ENCODE data around the gene ATP13A2. TPM values are rescaled to one million over a fixed set of nuclear protein-coding genes. Genes with fewer than 3 reads are reported as not detected.
"Not testable (repeated sequence)": the region's sequence is repeated elsewhere in the genome, so short reads cannot be mapped to it uniquely, and the experiment has no call there.

Gene ATP13A2
- total RNA-seq, 1 donor from 2014 or later = 30.3 TPM

DNA sequence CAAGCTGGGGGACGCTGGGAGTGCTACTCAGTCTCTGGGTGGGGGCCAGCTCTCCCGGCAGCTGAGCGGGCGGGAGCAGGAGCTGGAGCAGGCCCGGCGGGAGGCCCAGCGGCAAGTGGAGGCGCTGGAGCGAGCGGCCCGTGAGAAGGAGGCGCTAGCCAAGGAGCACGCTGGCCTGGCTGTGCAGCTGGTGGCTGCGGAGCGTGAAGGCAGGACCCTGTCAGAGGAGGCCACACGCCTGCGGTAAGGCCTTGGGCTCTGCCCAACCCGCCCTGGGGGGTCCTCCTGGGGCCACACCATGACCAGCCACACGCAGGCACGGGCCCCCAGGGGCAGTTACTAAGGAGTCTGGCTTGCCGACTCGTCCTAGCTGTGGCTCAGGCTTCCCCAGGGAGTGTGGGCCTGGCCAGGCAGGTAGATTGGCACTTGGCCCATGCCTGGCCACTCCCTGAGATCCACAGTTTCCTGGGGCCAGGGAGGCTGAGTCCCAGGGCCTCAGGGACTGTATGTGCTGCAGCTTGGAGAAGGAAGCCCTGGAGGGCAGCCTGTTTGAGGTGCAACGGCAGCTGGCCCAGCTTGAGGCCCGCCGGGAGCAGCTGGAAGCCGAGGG, 63.3 kb downstream of the ATP13A2 start:
- DNase-seq (ENCODE audit: low read depth) (peak; percentile 90), FAIRE-seq (peak; percentile 100)
- H3K4me3 ChIP-seq (ENCODE audit: low read depth, low read length); H3K27me3 ChIP-seq (ENCODE audit: control insufficient read depth, insufficient read depth, low read length): not testable (repeated sequence)
- H3K36me3 ChIP-seq (ENCODE audit: control insufficient read depth, insufficient read depth, low read length) = peaks cover 11% of the 10 kb centered on the region

DNA sequence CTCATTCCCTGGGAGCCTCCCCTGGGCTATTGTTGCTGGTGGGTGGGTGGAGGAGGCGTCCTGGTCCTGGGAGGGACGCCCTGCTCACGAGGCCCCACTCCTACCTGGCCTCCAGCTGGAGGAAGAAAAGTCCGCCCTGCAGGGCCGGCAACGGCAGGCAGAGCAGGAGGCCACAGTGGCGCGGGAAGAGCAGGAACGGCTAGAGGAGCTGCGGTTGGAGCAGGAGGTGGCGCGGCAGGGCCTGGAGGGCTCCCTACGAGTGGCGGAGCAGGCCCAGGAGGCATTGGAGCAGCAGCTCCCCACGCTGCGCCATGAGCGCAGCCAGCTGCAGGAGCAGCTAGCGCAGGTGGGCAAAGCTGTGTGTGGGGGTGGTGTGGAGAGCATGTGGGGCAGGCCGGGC, 65.1 kb downstream of the ATP13A2 start:
- TF ChIP-seq, protein P1, sequence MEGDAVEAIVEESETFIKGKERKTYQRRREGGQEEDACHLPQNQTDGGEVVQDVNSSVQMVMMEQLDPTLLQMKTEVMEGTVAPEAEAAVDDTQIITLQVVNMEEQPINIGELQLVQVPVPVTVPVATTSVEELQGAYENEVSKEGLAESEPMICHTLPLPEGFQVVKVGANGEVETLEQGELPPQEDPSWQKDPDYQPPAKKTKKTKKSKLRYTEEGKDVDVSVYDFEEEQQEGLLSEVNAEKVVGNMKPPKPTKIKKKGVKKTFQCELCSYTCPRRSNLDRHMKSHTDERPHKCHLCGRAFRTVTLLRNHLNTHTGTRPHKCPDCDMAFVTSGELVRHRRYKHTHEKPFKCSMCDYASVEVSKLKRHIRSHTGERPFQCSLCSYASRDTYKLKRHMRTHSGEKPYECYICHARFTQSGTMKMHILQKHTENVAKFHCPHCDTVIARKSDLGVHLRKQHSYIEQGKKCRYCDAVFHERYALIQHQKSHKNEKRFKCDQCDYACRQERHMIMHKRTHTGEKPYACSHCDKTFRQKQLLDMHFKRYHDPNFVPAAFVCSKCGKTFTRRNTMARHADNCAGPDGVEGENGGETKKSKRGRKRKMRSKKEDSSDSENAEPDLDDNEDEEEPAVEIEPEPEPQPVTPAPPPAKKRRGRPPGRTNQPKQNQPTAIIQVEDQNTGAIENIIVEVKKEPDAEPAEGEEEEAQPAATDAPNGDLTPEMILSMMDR (IDR thresholded peaks at IDR 0.05; ENCODE audit: insufficient read depth, low read length, severe bottlenecking) = no peak
- FAIRE-seq = no peak
- H3K36me3 ChIP-seq (ENCODE audit: control insufficient read depth, insufficient read depth, low read length) = peaks cover 11% of the 10 kb centered on the region
- H3K4me3 ChIP-seq (ENCODE audit: low read depth, low read length) = no peak overlapping the region
- H3K27me3 ChIP-seq (ENCODE audit: control insufficient read depth, insufficient read depth, low read length) = no peaks in the 10 kb centered on the region
- DNase-seq (ENCODE audit: low read depth) = no peak

DNA sequence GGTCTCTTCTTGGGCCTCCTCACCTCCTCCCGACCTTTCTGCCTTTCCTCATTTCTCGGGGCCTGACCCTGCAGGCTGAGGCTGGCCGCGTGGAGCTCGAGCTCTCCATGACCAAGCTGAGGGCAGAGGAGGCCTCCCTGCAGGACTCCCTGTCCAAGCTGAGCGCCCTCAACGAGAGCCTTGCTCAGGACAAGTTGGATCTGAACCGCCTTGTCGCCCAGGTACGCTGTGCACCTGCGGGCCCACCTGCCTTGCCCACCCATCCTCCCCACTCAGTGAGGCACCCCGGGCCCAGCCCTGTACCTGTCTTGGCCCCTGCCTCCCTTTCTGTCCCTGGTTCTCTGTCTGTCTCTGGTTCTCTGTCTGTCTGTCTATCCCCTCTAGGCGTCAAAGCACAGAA, 65.5 kb downstream of the ATP13A2 start:
- H3K36me3 ChIP-seq (ENCODE audit: control insufficient read depth, insufficient read depth, low read length) = peaks cover 11% of the 10 kb centered on the region
- not testable (repeated sequence) for FAIRE-seq; DNase-seq (ENCODE audit: low read depth); H3K4me3 ChIP-seq (ENCODE audit: low read depth, low read length); H3K27me3 ChIP-seq (ENCODE audit: control insufficient read depth, insufficient read depth, low read length)

DNA sequence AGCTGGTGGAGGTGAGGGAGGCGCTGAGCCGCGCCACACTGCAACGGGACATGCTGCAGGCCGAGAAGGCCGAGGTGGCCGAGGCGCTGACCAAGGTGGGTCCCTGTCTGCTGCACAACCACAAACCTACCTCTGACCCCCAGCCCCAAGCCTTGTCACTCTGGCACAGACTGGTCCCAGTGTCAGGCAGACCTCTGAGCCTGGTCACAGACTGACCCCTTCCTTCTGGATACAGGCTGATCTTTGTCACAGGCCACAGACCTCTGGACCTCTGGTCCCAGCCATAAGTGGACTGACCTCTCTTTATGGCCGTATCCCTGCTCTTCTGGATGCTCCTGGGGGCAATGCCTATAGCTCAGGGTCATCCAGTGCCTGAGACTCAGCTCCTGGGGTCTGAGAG, 66.2 kb downstream of the ATP13A2 start:
- peak; percentile 68 for FAIRE-seq
- H3K4me3 ChIP-seq (ENCODE audit: low read depth, low read length); H3K27me3 ChIP-seq (ENCODE audit: control insufficient read depth, insufficient read depth, low read length); DNase-seq (ENCODE audit: low read depth): not testable (repeated sequence)
- H3K36me3 ChIP-seq (ENCODE audit: control insufficient read depth, insufficient read depth, low read length) = peaks cover 11% of the 10 kb centered on the region

DNA sequence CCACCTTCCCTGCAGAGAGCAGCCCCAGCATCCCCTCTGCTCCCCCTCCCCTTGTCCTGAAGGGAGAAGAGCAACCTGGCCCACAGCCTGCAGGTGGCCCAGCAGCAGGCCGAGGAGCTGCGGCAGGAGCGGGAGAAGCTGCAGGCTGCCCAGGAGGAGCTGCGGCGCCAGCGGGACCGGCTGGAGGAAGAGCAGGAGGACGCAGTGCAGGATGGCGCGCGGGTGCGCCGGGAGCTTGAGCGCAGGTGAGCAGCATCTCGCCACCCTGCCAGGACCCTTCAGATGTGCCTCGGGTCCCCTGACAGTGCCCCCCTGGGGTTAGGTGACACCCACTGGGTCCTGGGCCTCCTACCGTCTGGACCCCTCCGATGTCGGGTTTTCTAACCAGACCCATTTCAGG, 67.7 kb downstream of the ATP13A2 start:
- Histone ChIP-seq H3K4me3 (ENCODE audit: low read depth, low read length) (no peak overlapping the region), H3K27me3 (ENCODE audit: control insufficient read depth, insufficient read depth, low read length) (no peaks in the 10 kb centered on the region), H3K36me3 (ENCODE audit: control insufficient read depth, insufficient read depth, low read length) (peaks cover 11% of the 10 kb centered on the region)
- TF ChIP-seq, protein P1 (IDR thresholded peaks at IDR 0.05; ENCODE audit: insufficient read depth, low read length, severe bottlenecking) = no peak
- FAIRE-seq (no peak), DNase-seq (ENCODE audit: low read depth) (no peak)

DNA sequence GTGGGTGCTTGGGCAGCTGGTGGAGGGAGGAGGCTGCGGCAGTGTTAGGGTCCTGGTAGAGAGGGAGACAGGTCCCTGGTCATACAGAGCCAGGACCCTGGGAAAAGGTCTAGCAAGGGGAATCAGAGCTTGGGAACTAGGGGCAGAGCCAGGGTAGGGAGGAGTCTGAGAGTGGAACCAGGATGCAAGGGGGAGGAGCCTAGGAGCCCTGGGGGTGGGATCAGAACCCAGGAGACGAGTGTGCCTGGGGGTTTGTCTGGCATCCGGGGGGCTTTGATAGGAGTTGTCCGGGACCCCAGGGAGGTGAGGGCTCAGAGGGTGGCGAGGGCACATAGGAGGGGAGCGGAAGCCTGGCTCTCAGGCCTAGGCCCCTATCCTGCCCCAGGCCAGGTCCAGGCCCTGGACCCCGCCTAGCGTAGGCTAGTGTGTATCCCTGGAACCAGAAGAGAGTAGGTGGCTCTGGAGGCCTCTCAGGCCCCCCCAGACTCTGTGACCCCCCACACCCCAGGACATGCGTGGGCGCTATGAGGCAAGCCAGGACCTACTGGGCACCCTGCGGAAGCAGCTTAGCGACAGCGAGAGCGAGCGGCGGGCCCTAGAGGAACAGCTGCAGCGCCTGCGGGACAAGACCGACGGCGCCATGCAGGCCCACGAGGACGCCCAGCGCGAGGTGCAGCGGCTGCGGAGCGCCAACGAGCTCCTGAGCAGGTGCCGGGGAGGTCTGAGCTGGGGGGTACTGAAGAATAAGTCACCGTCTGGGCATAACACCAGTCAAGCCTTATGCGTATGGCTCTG, 72.1 kb downstream of the ATP13A2 start:
- H3K27me3 ChIP-seq (ENCODE audit: control insufficient read depth, insufficient read depth, low read length); DNase-seq (ENCODE audit: low read depth); H3K4me3 ChIP-seq (ENCODE audit: low read depth, low read length): not testable (repeated sequence)
- H3K36me3 ChIP-seq (ENCODE audit: control insufficient read depth, insufficient read depth, low read length) = peaks cover 12% of the 10 kb centered on the region
- FAIRE-seq = peak; percentile 95

DNA sequence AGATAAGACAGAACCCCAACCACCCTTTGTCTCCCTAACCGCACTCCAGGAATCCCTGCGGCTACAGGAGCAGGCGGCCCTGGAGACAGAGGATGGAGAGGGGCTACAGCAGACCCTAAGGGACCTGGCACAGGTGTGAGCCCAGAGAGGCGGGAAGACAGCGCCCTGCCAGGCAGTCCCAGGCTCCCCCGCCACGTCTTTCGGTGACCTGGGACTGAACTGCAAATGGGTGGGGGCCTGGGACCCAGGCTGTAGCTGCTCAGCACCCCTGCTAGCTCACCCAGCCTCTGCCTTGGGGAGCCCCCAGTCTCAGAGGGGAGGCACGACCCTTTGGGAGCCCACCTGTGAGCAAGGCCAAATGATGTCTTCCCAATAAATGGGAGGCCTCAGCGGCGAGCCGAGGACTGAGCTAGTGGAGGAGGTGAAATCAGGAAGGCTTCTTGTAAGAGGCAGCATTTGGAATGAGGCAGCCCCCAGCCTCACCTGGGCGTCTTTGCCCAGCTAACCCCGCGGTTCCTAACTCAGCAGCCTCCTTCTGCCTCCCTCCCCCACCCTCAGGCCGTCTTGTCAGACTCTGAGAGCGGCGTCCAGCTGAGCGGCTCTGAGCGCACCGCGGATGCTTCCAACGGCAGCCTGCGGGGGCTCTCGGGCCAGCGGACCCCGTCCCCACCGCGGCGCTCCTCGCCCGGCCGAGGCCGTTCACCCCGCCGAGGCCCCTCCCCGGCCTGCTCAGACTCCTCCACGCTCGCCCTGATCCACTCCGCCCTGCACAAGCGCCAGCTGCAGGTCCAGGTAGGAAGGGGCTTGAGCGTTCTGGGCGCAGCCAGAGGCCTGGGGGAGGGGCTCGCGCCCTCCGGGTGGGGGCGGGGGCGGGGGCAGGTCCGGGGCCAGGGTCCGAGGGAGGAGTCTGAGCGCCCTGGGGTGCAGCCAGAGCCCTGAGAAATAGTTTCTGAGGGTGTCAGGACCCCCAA, 73.1 kb downstream of the ATP13A2 start:
- Histone ChIP-seq H3K27me3 (ENCODE audit: control insufficient read depth, insufficient read depth, low read length) (no peaks in the 10 kb centered on the region), H3K36me3 (ENCODE audit: control insufficient read depth, insufficient read depth, low read length) (peaks cover 11% of the 10 kb centered on the region), H3K4me3 (ENCODE audit: low read depth, low read length) (no peak overlapping the region)
- TF ChIP-seq, protein P1 (IDR thresholded peaks at IDR 0.05; ENCODE audit: insufficient read depth, low read length, severe bottlenecking) = no peak
- DNase-seq (ENCODE audit: low read depth) = no peak
- no peak for FAIRE-seq

DNA sequence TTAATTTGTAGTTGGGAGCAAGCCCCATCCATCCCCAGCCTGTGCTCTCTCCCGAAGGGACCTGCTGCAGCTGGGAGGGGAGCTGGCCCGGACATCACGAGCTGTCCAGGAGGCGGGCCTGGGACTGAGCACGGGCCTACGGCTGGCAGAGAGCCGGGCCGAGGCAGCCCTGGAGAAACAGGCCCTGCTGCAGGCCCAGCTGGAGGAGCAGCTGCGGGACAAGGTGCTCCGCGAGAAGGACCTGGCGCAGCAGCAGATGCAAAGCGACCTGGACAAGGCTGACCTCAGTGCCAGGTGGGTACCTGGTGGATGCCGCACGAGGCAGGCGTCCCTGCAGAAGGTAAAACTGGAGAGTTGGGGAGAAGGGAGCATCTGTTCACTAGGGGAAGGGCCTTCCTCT, 75.1 kb downstream of the ATP13A2 start:
- H3K27me3 ChIP-seq (ENCODE audit: control insufficient read depth, insufficient read depth, low read length); FAIRE-seq: not testable (repeated sequence)

More for the DNA sequence above, 75.1 kb downstream of the ATP13A2 start:
- not testable (repeated sequence) for DNase-seq (ENCODE audit: low read depth); H3K4me3 ChIP-seq (ENCODE audit: low read depth, low read length)
- H3K36me3 ChIP-seq (ENCODE audit: control insufficient read depth, insufficient read depth, low read length) = peaks cover 12% of the 10 kb centered on the region

All from bronchial epithelial cell (primary cell).